Heart left ventricle (tissue), 16 donors: Measurements from ENCODE around the gene PAPOLA. TPM values are rescaled to one million over a fixed set of nuclear protein-coding genes. Genes with fewer than 3 reads are reported as not detected.

Source experiments
- ATAC-seq, 4 donors: fragments of 200-7000 bp; cut with Tn5 transposase; one replicate each; pipeline ENCODE4 v1.9.1; 2020 to 2022; ENCODE audit warnings: moderate library complexity in 4 of 4, mild to moderate bottlenecking in 3 of 4, moderate number of reproducible peaks in 1 of 4
- DNase-seq, 5 donors: peaks; one replicate each; pipeline ENCODE4 v3.0.0-alpha.2; 2020
- H3K27ac ChIP-seq, 12 donors: fragments of 200-600 bp; sonication (generic) in 4 of 12; one replicate each; pipeline versions ENCODE4 v1.5.0 to v1.8.0; 2016 to 2022; ENCODE audit warnings: mild to moderate bottlenecking in 2 of 12
- H3K27me3 ChIP-seq, 9 donors: fragments of 200-600 bp; sonication (generic) in 2 of 9; one replicate each; pipeline versions ENCODE4 v1.5.1 to v1.8.0; 2016 to 2022; ENCODE audit warnings: mild to moderate bottlenecking in 3 of 9
- H3K36me3 ChIP-seq, 9 donors: fragments of 200-600 bp; sonication (generic) in 2 of 9; one replicate each; pipeline versions ENCODE4 v1.5.0 to v1.8.0; 2018 to 2022; ENCODE audit warnings: mild to moderate bottlenecking in 2 of 9
- H3K4me1 ChIP-seq, 12 donors: fragments of 200-600 bp; sonication (generic) in 4 of 12; one replicate each; pipeline versions ENCODE4 v1.5.0 to v1.8.0; 2016 to 2022; ENCODE audit warnings: mild to moderate bottlenecking in 3 of 12
- H3K4me3 ChIP-seq, 12 donors: fragments of 200-600 bp; sonication (generic) in 4 of 12; one replicate each; pipeline versions ENCODE4 v1.5.0 to v1.8.0; 2017 to 2022; ENCODE audit warnings: mild to moderate bottlenecking in 9 of 12, moderate library complexity in 4 of 12
- H3K9me3 ChIP-seq, 12 donors: fragments of 200-600 bp; sonication (generic) in 4 of 12; one replicate each; pipeline versions ENCODE4 v1.5.0 to v1.8.0; 2016 to 2022; ENCODE audit warnings: mild to moderate bottlenecking in 1 of 12
- POLR2A ChIP-seq, 2 donors: fragments of 450-650 bp; IDR thresholded peaks; one replicate each; pipeline ENCODE4 v1.6.1; 2017; ENCODE audit warnings: antibody characterized with exemption in 2 of 2, mild to moderate bottlenecking in 2 of 2, moderate library complexity in 2 of 2
- WGBS, 4 donors: extraction: QIAGEN DNeasy Blood & Tissue Kit in 2 of 4; methylation state at CpG; one replicate each; pipeline versions ENCODE4 v1.1.5 to v1.1.7; 2013 to 2018; 5-methylcytosine and 5-hydroxymethylcytosine counted together
- intact Hi-C, 10 donors: fragments of 100-400 bp; cut with DNase I; formaldehyde crosslinking; loops; one replicate each; pipeline versions ENCODE4 v1.11.1 to v1.14.2; 2022
- polyA plus RNA-seq, 2 donors: library from polyadenylated mRNA; stranded (reverse); fragments of 200-250 nt; gene quantifications; one replicate each; pipeline ENCODE4 v1.2.3, GENCODE V29; 2013
- total RNA-seq, 9 donors: library from RNA; depleted of rRNA in 2 of 9; stranded (reverse); fragments of >200 nt in 2 of 9; fragmentation: NEBNext Ultra II Directional in 3 of 9; extraction: Animal tissue kit (Norgen Biotek cat#: 25700) in 3 of 9; gene quantifications; one replicate each; pipeline versions ENCODE4 v1.1.0 to v1.2.4, GENCODE V29; 2016 to 2023
- TF ChIP-seq, protein P1 (sequence below), 12 donors: fragments of 200-600 bp; sonication (generic) in 4 of 12; IDR thresholded peaks; one replicate each; pipeline versions ENCODE4 v1.5.0 to v1.8.0; 2018 to 2022; ENCODE audit warnings: antibody characterized with exemption in 12 of 12, mild to moderate bottlenecking in 5 of 12
- donor health status: ischemic (EF 13 %, LVEDD 7.1; RV severe dilation, severe dysfunction).
- donor health status: healthy with polysubstance abuse.
- donor health status: DM: no; HTN: yes; CAD: no.
- donor health status: DM: no; HTN: no; CAD: no.
- donor health status: ischemic (EF 25% LVEDD 6.9; RV normal size, moderate dysfunction).
- donor health status: ischemic (EF 25% LVEDD 5.7; RV mildly dilated, moderate dysfunction).
- donor health status: healthy.
- donor health status: DM: yes; HTN: yes; CAD: no.
- donor health status: ischemic (EF 35%, LVEDD 5.7; RV mildly dilated, moderate dysfunction).
- donor health status: nonischemic (EF 11% LVEDD 7.7; RV severe dilation, severe dysfunction).
- donor health status: DM: yes; HTN: yes; CAD: no.
- donor health status: PGD.
- donor health status: ischemic (EF 29% LVEDD 5.4; RV normal size, mild dysfunction).
- donor health status: nonischemic (EF 23%, LVEDD 6.1; RV moderate dilation, normal function).

The PAPOLA gene
- total and polyA plus RNA-seq, 11 donors: 72.0 to 147 (median 115) TPM

GRCh38 chr14:96559571-96559970, 57.4 kb downstream of the PAPOLA start:
- intact Hi-C loops: no loop called here
- no peak for ATAC-seq
- no peaks in the 10 kb centered on the region for H3K27me3 ChIP-seq
- H3K4me3 ChIP-seq: no peak overlapping the region
- no peaks in the 10 kb centered on the region for H3K4me1 ChIP-seq
- 54 to 73% (median 60%) methylated on average over 1 of the region's 1 CpG for WGBS, 4 donors
- DNase-seq: no peak
- TF ChIP-seq, protein P1, sequence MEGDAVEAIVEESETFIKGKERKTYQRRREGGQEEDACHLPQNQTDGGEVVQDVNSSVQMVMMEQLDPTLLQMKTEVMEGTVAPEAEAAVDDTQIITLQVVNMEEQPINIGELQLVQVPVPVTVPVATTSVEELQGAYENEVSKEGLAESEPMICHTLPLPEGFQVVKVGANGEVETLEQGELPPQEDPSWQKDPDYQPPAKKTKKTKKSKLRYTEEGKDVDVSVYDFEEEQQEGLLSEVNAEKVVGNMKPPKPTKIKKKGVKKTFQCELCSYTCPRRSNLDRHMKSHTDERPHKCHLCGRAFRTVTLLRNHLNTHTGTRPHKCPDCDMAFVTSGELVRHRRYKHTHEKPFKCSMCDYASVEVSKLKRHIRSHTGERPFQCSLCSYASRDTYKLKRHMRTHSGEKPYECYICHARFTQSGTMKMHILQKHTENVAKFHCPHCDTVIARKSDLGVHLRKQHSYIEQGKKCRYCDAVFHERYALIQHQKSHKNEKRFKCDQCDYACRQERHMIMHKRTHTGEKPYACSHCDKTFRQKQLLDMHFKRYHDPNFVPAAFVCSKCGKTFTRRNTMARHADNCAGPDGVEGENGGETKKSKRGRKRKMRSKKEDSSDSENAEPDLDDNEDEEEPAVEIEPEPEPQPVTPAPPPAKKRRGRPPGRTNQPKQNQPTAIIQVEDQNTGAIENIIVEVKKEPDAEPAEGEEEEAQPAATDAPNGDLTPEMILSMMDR (IDR thresholded peaks at IDR 0.05): no peak
- no peak for TF ChIP-seq POLR2A (IDR thresholded peaks at IDR 0.05)
- no peak overlapping the region for H3K27ac ChIP-seq
- no peaks in the 10 kb centered on the region for H3K9me3 ChIP-seq
- peaks cover 0 to 100% (median 94%) of the 10 kb centered on the region in 9 donors for H3K36me3 ChIP-seq

- 89 to 96% (median 95%) methylated on average over 1 of the region's 1 CpG for WGBS, 4 donors
- Histone ChIP-seq H3K4me1 (no peaks in the 10 kb centered on the region), H3K27ac (no peak overlapping the region), H3K27me3 (no peaks in the 10 kb centered on the region), H3K9me3 (no peaks in the 10 kb centered on the region), H3K36me3 (peaks cover 0 to 100% (median 80%) of the 10 kb centered on the region in 9 donors), H3K4me3 (no peak overlapping the region)
- TF ChIP-seq POLR2A (IDR thresholded peaks at IDR 0.05): no peak
- TF ChIP-seq, protein P1 (IDR thresholded peaks at IDR 0.05): peak in 1 of 12 donors; percentile 13
- DNase-seq (no peak), ATAC-seq (no peak)
- intact Hi-C loops: loop anchor here in 1 of 10 donors (5.0 to 10.0 kb wide), 2 partner anchors 37 to 260 kb away; no protein-coding TSS in a partner anchor
Measured at GRCh38 chr14:96564389-96564788, 62.2 kb downstream of the PAPOLA start.

GRCh38 chr14:96565811-96566210, 63.6 kb downstream of the PAPOLA start:
- Histone ChIP-seq H3K4me3 (no peak overlapping the region), H3K4me1 (peaks cover 0 to 4% (median 0%) of the 10 kb centered on the region in 12 donors), H3K36me3 (peaks cover 0 to 91% (median 72%) of the 10 kb centered on the region in 9 donors), H3K9me3 (no peaks in the 10 kb centered on the region), H3K27me3 (no peaks in the 10 kb centered on the region), H3K27ac (no peak overlapping the region)
- ATAC-seq (no peak), DNase-seq (no peak)
- TF ChIP-seq, protein P1 (IDR thresholded peaks at IDR 0.05): no peak
- TF ChIP-seq POLR2A (IDR thresholded peaks at IDR 0.05): no peak
- intact Hi-C loops: loop anchor here in 5 of 10 donors (5.0 to 10.0 kb wide), 2 partner anchors 176 to 261 kb away; no protein-coding TSS in a partner anchor
- 93 to 97% (median 95%) methylated on average over 2 of the region's 2 CpGs for WGBS, 4 donors

DNA sequence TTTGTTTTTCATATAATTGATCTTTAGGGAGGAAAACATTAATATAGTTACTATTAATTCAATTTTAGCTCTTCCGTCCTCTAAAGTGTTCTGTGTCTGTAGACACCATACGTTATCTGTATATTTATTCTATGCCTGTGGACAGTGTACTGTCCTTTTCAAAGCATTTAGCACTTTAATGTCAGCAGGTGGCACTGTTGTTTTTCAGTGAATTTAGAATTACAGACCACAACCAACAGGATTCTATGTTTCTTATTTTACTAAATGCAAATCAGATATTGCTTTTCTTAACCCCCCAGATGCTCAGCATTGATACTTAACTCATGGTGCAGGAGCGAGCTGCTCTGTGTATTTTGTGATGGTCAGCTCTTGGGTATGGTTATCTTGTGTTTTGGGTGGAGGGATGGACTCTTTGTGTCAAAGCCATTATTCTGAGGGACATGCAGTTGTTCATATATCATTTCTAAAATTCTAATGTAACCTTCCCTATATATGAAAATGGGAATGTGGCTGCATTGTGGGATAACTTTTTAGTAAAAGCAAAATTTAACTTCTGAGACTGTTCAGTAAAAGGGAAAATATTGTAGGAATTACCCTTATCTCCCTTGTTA, 65.2 kb downstream of the PAPOLA start:
- H3K36me3 ChIP-seq: peaks cover 0 to 76% (median 61%) of the 10 kb centered on the region in 9 donors
- WGBS, 4 donors: 69 to 78% (median 75%) methylated on average over 3 of the region's 3 CpGs
- intact Hi-C loops: loop anchor here in 5 of 10 donors (5.0 to 10.0 kb wide), 2 partner anchors 175 to 263 kb away; no protein-coding TSS in a partner anchor
- no peak for DNase-seq
- no peaks in the 10 kb centered on the region for H3K9me3 ChIP-seq
- H3K4me1 ChIP-seq: peaks cover 0 to 4% (median 0%) of the 10 kb centered on the region in 12 donors
- ATAC-seq: peak in 2 of 4 donors; percentile 36 to 39
- H3K27me3 ChIP-seq: no peaks in the 10 kb centered on the region
- no peak overlapping the region for H3K27ac ChIP-seq
- TF ChIP-seq, protein P1 (IDR thresholded peaks at IDR 0.05): peak; percentile 15 to 61 (median 44)
- no peak for TF ChIP-seq POLR2A (IDR thresholded peaks at IDR 0.05)
- H3K4me3 ChIP-seq: no peak overlapping the region
